Colonic mucosa (tissue), 4 donors: ENCODE data around the gene SLC22A14. TPM values are rescaled to one million over a fixed set of nuclear protein-coding genes. Genes with fewer than 3 reads are reported as not detected.

ENCODE experiments used
- DNase-seq: peaks from one replicate; pipeline ENCODE4 v3.0.0-alpha.2; 2020
- H3K27ac ChIP-seq: fragments of 200-600 bp; one replicate; pipeline ENCODE4 v1.8.0; 2021
- H3K27me3 ChIP-seq: fragments of 200-600 bp; one replicate; pipeline ENCODE4 v1.8.0; 2021
- H3K36me3 ChIP-seq: fragments of 200-600 bp; one replicate; pipeline ENCODE4 v1.8.0; 2021
- H3K4me1 ChIP-seq: fragments of 200-600 bp; one replicate; pipeline ENCODE4 v1.8.0; 2021; ENCODE audit warnings: mild to moderate bottlenecking
- H3K4me3 ChIP-seq: fragments of 200-600 bp; one replicate; pipeline ENCODE4 v1.8.0; 2021
- H3K9ac ChIP-seq, 2 donors: one replicate each; pipeline ENCODE4 v1.7.0; 2013; ENCODE audit warnings: control low read depth in 2 of 2, low read depth in 2 of 2, low read length in 2 of 2
- H3K9me3 ChIP-seq: fragments of 200-600 bp; one replicate; pipeline ENCODE4 v1.8.0; 2021
- intact Hi-C: fragments of 100-400 bp; cut with DNase I; formaldehyde crosslinking; loops from one replicate; pipeline ENCODE4 v1.14.1; 2022
- total RNA-seq, 2 donors: library from RNA; stranded (reverse); fragmentation: NEBNext Ultra II Directional in 1 of 2; extraction: Animal tissue kit (Norgen Biotek cat#: 25700) in 1 of 2; gene quantifications; one replicate each; pipeline ENCODE4 v1.2.1, GENCODE V29; 2021
- TF ChIP-seq, protein P1 (sequence below): fragments of 200-600 bp; IDR thresholded peaks from one replicate; pipeline ENCODE4 v1.8.0; 2022; ENCODE audit warnings: antibody characterized with exemption, mild to moderate bottlenecking
- donor health status: healthy.
- donor health status: DM: no; HTN: no; CAD: no.
- donor health status: DM: no; HTN: no; CAD: no.

The SLC22A14 gene
- total RNA-seq, 2 donors from 2014 or later, result 0.11 to 0.44 TPM

DNA sequence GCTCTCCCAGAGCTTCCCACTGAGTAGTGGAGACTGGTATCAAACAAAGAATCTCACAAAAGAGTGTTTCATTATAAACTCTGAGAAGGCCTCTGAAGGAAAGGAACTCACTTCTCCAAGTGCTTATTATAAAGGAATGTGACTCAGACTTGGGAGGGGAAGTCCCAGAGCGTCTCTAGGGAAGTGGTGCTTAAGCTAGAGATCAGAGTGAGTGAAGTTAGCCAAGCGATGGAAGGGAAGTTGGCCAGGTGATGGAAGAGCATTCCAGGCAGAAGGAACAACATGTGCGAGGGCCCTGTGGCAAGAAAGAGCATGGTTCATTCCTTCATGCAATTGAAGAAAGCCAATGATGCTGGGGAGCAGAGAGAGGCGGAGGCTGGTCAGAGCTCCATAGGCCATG lies 66.8 kb downstream of the SLC22A14 start:
- H3K9ac ChIP-seq, result no peak overlapping the region
- no peak overlapping the region for H3K4me3 ChIP-seq
- H3K27me3 ChIP-seq, result no peaks in the 10 kb centered on the region
- TF ChIP-seq, protein P1, sequence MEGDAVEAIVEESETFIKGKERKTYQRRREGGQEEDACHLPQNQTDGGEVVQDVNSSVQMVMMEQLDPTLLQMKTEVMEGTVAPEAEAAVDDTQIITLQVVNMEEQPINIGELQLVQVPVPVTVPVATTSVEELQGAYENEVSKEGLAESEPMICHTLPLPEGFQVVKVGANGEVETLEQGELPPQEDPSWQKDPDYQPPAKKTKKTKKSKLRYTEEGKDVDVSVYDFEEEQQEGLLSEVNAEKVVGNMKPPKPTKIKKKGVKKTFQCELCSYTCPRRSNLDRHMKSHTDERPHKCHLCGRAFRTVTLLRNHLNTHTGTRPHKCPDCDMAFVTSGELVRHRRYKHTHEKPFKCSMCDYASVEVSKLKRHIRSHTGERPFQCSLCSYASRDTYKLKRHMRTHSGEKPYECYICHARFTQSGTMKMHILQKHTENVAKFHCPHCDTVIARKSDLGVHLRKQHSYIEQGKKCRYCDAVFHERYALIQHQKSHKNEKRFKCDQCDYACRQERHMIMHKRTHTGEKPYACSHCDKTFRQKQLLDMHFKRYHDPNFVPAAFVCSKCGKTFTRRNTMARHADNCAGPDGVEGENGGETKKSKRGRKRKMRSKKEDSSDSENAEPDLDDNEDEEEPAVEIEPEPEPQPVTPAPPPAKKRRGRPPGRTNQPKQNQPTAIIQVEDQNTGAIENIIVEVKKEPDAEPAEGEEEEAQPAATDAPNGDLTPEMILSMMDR, result no peak
- H3K9me3 ChIP-seq, result no peaks in the 10 kb centered on the region
- no peaks in the 10 kb centered on the region for H3K4me1 ChIP-seq
- no peaks in the 10 kb centered on the region for H3K36me3 ChIP-seq
- DNase-seq, result no peak
- H3K27ac ChIP-seq, result no peak overlapping the region
- intact Hi-C loops, result no loop called here

DNA sequence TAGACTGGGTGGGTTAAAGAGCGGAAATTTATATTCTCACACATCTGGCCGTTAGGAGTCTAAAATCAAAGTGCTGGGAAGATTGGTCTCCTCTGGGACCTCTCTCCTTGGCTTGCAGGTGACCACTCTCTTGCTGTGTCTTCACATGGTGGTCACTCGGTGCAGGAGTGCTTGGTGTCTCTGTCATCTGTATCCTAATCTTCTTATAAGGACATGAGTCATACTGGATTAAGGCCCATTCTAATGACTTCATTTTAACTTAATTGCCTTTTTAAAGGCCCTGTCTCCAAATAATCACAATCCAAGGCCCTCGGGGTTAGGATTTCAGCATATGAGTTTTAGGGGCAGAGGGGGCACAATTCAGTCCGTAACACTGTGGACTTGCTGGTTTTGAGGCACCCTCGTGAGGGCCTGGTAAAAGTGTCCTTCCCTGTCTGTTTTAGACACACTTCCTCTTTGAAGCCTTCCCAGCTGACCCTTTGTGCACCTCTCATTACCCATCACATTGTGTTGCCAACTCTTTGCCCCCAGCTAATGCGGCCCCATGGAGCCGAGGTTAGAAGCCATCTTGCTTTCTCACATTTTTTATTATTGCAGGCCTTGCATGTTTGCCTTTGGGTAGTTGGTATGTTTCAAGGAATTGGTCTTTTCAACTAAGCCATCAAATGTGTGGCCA lies 67.7 kb downstream of the SLC22A14 start:
- TF ChIP-seq, protein P1, result no peak
- DNase-seq, result no peak
- Histone ChIP-seq H3K27me3 (no peaks in the 10 kb centered on the region), H3K36me3 (no peaks in the 10 kb centered on the region), H3K27ac (no peak overlapping the region), H3K9ac (no peak overlapping the region), H3K4me1 (no peaks in the 10 kb centered on the region), H3K9me3 (no peaks in the 10 kb centered on the region), H3K4me3 (no peak overlapping the region)
- intact Hi-C loops, result no loop called here

DNA sequence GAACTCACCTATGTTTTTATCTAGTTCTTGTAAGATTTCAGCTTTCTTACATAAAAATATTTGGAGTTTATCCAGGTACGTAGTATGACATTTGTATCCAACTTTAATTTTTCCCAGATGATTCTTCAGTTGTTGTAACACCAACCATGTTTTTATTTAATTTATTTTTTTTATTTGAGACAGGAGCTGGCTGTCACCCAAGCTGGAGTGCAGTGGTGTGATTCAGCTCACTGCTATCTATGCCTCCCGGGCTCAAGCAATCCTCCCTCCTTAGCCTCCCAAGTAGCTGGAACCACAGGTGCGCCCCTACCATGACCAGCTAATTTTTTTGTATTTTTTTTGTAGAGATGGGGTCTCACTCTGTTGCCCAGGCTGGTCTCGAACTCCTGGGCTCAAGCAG lies 71.1 kb downstream of the SLC22A14 start:
- TF ChIP-seq, protein P1, result no peak
- intact Hi-C loops, result no loop called here
- no peaks in the 10 kb centered on the region for H3K27me3 ChIP-seq
- no peaks in the 10 kb centered on the region for H3K9me3 ChIP-seq
- no peaks in the 10 kb centered on the region for H3K4me1 ChIP-seq
- no peak overlapping the region for H3K4me3 ChIP-seq
- no peak overlapping the region for H3K27ac ChIP-seq
- DNase-seq, result no peak
- H3K9ac ChIP-seq, result no peak overlapping the region
- H3K36me3 ChIP-seq, result no peaks in the 10 kb centered on the region

DNA sequence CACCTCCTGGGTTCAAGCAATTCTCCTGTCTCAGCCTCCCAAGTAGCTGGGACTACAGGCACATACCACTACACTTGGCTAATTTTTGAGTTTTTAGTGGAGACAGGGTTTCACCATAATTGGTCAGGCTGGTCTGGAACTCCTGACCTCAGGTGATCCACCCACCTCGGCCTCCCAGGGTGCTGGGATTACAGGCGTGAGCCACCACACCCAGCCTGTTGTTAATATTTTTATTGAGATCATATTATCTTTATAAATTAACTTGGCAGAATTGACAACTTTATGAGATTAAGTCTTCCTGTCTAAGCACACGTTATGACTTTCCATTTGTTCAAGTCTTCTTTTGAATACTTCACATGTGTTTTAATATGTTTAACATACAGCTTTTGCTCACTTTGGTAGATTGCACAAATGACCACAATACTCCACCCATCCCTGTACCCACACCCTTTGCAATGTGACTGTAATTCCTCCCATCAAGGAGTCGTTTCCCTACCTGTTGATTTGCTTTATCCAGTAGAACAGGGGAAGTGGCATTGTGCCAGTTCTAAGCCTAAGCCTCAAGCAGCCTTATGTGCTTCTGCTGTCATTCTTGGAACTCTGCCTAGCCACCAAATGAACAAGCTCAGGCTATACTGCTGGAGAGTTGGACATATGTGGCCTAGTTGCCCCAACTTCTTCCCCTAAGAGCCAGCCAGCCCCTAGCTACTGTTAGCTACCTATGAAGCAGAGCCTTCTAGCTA lies 72.7 kb downstream of the SLC22A14 start:
- TF ChIP-seq, protein P1, result no peak
- Histone ChIP-seq H3K9me3 (no peaks in the 10 kb centered on the region), H3K36me3 (no peaks in the 10 kb centered on the region), H3K4me3 (no peak overlapping the region), H3K27me3 (no peaks in the 10 kb centered on the region), H3K9ac (no peak overlapping the region), H3K4me1 (no peaks in the 10 kb centered on the region), H3K27ac (peak overlapping the region; percentile 2)
- intact Hi-C loops, result no loop called here
- peak; percentile 57 for DNase-seq

DNA sequence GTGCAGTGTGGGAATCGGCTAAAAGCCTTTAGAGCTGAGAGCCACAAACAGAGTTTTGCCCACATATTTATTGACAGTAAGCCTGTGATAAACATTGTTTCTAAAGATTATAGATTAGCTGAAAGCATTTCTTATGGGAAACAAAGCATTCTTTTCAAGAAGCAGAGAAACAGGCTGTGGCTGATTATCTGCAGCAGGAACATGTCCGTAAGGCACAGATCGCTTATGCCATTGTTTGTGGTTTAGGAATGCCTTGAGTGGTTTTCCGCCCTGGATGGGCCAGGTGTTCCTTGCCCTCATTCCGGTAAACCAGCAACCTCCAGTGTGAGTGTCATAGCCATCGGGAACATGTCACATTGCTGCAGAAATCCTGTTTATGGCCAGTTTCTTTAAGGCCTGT lies 76.9 kb downstream of the SLC22A14 start:
- TF ChIP-seq, protein P1, result no peak
- H3K36me3 ChIP-seq, result no peaks in the 10 kb centered on the region

More for the DNA sequence above, 76.9 kb downstream of the SLC22A14 start:
- H3K9ac ChIP-seq, result no peak overlapping the region
- no peaks in the 10 kb centered on the region for H3K4me1 ChIP-seq
- no peaks in the 10 kb centered on the region for H3K9me3 ChIP-seq
- intact Hi-C loops, result no loop called here
- no peaks in the 10 kb centered on the region for H3K27me3 ChIP-seq
- H3K27ac ChIP-seq, result no peak overlapping the region
- H3K4me3 ChIP-seq, result no peak overlapping the region
- DNase-seq, result no peak
